ENCODE results near the gene DNHD1.

Gene DNHD1

DNA sequence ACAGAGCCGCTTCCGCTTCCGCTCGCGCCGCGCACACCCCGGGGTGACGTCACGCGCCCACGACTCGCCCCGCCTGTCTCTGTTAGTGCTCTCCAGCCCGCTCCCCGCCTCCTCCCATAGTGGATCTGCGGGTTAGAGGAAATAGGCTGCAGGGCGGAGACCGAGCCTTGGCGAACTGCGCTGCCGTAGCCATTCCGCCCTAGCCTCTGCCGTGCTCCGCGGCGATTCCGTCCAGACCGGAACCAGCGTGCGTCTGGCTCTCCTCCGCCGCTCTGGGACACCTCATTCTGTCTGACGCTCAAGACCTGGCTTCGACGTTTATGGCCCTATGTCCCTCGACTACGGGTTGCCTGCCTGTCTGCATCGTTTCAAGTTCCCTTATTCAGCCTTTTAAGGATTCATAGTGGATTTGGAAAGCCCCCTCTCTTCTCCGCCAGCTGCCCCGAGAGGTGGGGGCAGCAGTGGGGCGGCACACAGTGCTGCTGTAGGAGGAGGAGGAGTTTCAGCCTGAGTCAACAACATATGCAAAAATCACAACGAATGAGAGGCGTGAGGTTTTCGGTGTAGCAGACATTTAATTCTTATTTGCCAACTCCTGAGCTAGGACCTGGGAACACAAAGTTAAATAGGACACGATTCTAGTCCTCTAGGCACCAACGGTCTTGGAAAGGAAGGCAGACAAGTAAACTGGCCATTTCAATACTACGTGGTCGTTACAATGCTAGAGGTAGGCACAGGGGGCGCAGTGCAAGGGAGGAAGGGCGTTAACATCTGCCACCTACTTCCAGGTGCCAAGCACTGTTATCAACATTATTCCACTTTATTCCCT, 115.3 kb downstream of the DNHD1 start, which contains the start of gene TAF10:
TAF10 (minus strand) TSS at position 4 of the 829 bp plus-strand sequence. CDS start 27 bp downstream, outside the sequence.
- H3K4me1 Mint-ChIP-seq = peaks cover 46% of the 10 kb centered on the region
- peaks cover 20% of the 10 kb centered on the region for H3K36me3 Mint-ChIP-seq
- no peaks in the 10 kb centered on the region for H3K27me3 Mint-ChIP-seq
- H3K27ac Mint-ChIP-seq = peak within 1 kb of the TSS; percentile 93
- H3K4me3 Mint-ChIP-seq = peak within 1 kb of the TSS; percentile 97
- no peaks in the 10 kb centered on the region for H3K9me3 Mint-ChIP-seq

DNA sequence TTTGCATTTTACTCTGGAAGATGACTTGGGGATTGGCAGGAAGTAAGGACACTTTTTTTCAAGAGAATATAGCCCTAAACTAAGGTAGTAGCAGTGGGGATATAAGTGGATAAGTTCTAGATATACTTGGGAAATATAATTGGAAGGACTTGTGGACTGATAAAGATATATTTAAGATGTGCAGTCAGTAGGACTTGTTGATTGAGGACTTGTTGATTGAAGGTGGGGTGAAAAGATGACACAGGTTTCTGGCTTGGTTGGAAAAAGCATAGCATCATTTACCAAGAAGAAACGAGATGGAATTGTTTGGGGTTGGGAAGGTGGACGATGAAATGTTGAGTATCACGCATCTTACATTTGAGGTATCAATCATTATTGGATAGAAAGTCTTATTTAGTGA, 116.4 kb downstream of the DNHD1 start:
- H3K27ac Mint-ChIP-seq = no peak overlapping the region
- no peak overlapping the region for H3K4me3 Mint-ChIP-seq

DNA sequence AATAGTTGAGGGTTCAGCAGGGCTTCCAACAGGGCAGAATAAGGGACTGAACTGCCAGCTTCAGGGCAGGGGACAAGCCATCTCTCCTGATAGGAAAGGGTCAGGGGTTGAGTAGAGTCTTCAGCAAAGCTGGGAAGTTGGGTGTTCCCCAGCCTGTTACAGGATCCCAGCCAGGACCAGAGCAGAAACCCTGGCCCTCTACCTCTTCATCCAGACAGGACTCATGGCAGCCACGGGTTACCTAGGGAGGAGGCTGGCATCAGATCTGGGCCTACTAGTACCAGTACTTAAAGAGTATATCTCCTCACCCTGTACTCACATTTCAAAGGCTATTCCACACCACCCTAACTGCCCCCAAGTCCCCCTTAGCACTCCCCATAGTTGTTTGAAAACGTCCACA, 117.4 kb downstream of the DNHD1 start:
- Mint-ChIP-seq H3K36me3 (peaks cover 17% of the 10 kb centered on the region), H3K9me3 (no peaks in the 10 kb centered on the region), H3K27ac (no peak overlapping the region), H3K4me3 (no peak overlapping the region), H3K27me3 (no peaks in the 10 kb centered on the region), H3K4me1 (peaks cover 30% of the 10 kb centered on the region)

More for the DNA sequence above, 116.4 kb downstream of the DNHD1 start:
- H3K36me3 Mint-ChIP-seq = peaks cover 18% of the 10 kb centered on the region
- no peaks in the 10 kb centered on the region for H3K9me3 Mint-ChIP-seq
- no peaks in the 10 kb centered on the region for H3K27me3 Mint-ChIP-seq
- peaks cover 37% of the 10 kb centered on the region for H3K4me1 Mint-ChIP-seq

DNA sequence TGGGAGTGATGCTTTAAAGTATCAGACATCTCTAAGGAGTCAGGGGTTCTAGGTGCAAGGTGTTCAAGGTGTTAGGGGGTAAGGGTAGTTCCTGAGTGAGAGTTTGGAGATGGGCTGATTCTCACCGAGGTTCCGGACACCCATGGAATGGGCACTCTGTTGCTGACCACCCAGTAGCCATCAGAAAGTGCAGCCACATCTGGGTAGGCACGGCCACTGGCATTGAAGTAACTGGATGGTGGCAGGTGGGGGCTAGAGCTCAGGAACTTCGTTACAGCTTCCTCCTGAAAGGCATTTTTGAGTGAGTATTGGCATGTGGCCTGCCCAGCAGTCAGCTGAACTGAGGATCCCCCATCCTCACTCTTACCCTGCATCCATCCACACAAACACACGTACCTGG, 118.0 kb downstream of the DNHD1 start:
- H3K4me3 Mint-ChIP-seq = no peak overlapping the region
- H3K4me1 Mint-ChIP-seq = peaks cover 24% of the 10 kb centered on the region
- H3K36me3 Mint-ChIP-seq = peaks cover 11% of the 10 kb centered on the region
- H3K9me3 Mint-ChIP-seq = no peaks in the 10 kb centered on the region
- H3K27me3 Mint-ChIP-seq = no peaks in the 10 kb centered on the region
- no peak overlapping the region for H3K27ac Mint-ChIP-seq

DNA sequence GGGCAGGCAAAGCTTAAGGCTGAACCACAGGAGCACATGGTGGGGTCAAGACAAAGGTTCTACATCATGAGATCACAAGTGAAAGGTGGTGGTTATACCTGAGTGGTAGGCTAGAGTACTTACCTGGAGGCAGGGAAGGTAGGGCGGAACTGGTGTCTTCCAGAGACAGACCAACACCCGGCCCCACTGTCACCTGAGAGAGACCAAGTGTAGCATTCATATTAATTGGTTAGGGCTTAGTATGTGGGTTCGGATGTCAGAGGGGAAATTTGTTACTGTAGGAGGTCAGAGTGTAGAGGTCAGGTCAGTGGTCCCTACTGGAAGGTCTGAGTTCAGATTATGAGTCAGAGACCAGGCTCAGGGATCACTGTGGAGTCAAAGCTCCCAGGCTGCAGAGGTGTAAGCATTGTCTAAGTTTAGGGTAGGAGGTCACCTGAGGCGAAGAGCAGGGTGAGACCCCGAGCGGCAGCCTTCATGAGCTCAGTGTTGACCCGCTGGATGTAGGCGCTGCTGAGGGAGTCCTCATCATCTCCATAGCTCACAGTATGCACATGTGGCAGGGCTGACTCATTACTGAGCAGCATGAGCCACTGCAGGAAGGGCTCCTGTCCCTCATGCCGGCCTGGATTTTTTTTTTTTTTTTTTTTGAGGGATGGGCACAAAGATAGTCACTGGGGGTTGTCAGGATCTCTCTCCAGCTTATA, 119.0 kb downstream of the DNHD1 start:
- Mint-ChIP-seq H3K9me3 (no peaks in the 10 kb centered on the region), H3K4me3 (no peak overlapping the region), H3K27ac (no peak overlapping the region), H3K27me3 (no peaks in the 10 kb centered on the region), H3K36me3 (peaks cover 11% of the 10 kb centered on the region), H3K4me1 (peaks cover 17% of the 10 kb centered on the region)

DNA sequence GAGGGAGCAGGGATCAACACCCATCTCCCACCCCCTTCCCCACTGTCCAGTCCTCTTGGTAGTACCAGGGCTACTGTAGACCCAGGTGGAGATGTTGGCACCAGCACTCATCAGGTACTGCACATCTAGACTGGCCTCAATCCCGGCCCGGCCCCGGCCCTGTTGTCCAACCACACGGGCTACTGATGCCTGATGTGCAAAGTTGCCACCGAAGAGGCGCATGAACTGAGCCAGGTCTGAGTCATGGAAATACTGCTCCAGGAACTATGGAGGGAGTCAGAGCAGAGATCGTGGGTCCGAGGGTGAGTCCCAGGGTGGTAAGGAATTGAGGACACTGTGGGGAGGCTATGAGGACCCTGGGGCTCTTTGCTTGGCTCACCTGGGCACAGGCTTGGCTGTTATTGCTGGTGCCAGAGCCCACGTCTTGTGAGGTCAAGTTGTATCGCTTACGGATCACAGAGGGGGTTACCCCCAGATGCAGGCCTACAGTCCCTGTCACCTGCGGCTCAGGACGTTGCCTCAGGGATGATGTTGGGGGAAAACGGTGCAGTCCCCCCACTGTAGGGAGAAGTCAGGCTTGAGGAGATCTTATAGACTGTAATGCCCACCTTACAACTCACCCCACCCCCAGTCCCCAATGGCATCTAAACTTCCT, 119.6 kb downstream of the DNHD1 start:
- peaks cover 11% of the 10 kb centered on the region for H3K4me1 Mint-ChIP-seq
- H3K9me3 Mint-ChIP-seq = no peaks in the 10 kb centered on the region
- no peaks in the 10 kb centered on the region for H3K27me3 Mint-ChIP-seq
- peak overlapping the region; percentile 17 for H3K4me3 Mint-ChIP-seq
- H3K36me3 Mint-ChIP-seq = peaks cover 8% of the 10 kb centered on the region
- no peak overlapping the region for H3K27ac Mint-ChIP-seq

DNA sequence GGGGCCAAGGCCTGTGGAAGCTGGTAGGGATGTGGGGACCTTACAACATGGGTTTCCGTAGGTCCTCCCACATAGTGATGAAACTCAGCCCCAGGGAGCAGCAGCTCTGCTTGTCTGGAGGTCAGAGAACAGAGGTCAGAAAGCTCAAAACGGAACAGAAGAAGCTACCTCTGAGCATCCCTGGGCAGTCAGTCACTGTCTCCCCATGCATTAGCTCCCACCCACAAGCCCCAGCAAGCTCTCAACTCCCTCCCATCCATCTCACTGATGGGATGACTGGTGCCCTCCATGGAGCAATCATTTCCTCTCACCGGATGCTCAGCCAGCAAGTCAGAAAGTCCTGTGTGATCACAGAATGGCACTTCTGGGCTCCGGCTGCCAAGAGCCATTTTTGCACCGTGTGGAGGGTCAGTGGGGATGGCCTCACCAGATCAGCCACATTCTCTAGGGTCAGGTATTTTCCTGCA, 120.3 kb downstream of the DNHD1 start:
- no peak overlapping the region for H3K4me3 Mint-ChIP-seq
- no peaks in the 10 kb centered on the region for H3K9me3 Mint-ChIP-seq
- no peak overlapping the region for H3K27ac Mint-ChIP-seq
- peaks cover 8% of the 10 kb centered on the region for H3K36me3 Mint-ChIP-seq
- peaks cover 11% of the 10 kb centered on the region for H3K4me1 Mint-ChIP-seq
- H3K27me3 Mint-ChIP-seq = no peaks in the 10 kb centered on the region

DNA sequence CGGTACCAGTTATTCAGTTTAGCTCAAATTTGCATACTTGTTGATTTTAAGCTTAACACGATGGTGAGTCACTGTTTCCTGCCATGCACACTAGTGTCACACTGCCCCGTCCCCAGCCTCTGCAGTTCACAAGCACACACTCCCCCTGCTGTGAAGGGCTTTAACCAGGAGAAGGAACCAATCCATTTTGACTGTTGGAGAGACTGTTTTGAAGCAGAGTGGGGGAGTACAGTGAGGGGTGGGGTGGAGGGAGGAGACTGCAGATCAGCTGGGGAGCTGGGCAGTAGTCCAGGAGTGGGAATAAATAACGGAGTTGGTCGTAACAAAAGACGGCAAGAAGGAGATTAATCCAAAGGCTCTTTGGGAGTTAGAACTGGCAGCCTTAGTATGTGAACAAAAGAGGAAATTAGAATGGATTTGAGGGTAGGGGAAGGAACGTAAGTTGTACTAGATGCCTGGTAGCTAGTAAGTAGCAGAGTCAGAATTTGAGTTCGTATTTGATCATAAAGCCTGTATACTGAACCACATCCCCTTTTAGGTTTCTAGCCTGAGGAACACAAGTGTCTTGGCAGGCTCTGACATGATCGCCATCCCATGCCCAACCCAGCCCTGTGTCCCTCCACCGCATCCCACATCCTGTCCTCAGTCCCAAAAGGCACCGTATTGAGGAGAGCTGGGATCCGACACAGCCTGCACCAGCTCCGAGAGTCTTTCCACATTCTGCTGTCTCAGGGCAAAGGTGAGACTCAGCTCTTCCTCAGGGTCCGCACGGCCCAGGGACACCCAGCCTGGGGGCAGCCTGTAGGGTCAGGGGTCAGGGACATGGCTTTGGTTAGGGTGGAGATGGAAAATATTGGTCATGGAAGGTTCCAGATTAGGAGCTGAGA, 121.3 kb downstream of the DNHD1 start:
- Mint-ChIP-seq H3K27ac (no peak overlapping the region), H3K36me3 (peaks cover 8% of the 10 kb centered on the region), H3K4me3 (no peak overlapping the region), H3K9me3 (no peaks in the 10 kb centered on the region), H3K27me3 (no peaks in the 10 kb centered on the region), H3K4me1 (peaks cover 11% of the 10 kb centered on the region)

DNA sequence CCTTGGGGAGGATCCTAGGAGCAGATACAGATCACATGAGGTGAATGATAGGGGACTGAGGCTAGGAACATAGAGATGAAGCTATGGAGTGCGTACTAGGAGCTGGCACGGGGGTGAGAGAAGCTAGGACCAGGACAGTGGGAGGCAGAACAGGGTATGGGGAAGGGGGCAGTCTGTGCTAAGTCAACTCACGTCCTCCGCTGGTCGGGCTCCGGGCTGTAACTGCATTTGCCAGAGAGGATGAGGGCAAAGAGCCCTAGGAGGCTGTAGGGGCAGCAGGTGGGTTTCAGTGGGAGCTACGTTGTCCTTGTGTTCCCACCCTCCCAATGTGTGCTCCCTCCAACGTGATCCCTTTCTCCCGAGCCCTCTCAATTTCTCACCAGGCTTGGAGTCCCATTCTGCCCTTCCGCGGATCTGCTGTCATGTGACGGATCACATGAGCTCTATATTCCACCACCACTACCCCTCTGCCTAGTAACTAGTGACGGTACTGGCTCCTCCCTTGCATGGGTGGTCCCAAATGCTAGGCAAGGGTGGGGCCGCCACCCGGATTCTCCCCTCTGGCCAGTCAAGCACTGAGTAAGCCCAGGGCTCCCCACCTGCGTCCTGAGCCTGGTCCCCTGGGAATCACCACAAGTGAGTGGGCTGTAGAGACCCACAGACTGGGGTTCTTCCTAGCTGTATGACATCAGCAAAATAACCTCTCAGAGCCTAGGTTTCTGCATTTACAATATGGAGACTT, 122.1 kb downstream of the DNHD1 start, which contains the start of gene TPP1:
TPP1 (minus strand) TSS at position 419 of the 742 bp plus-strand sequence; CDS start at position 397, 22 bp downstream.
- Mint-ChIP-seq H3K4me1 (peaks cover 11% of the 10 kb centered on the region), H3K27ac (no peak within 1 kb of the TSS), H3K36me3 (peaks cover 8% of the 10 kb centered on the region), H3K27me3 (no peaks in the 10 kb centered on the region), H3K4me3 (no peak within 1 kb of the TSS), H3K9me3 (no peaks in the 10 kb centered on the region)

DNA sequence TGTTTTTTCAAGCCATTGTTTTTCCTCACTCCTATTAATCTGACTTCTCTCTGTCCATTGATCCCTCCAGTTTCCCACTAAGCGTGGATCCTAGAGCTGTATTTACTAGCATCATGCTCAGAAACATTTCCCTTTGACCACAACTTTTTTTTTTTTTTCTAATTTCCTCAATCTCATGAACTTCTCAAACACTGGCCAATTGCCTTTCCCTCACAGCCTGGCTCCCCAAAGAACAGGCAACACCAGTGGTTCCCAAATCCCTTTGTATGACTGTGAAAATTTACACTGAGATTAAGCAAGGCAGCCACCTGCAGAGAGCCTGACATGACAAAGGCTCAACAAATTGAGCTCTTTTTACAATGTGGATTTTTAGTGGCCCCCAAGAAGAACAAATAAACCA, 123.6 kb downstream of the DNHD1 start:
- H3K27me3 Mint-ChIP-seq = no peaks in the 10 kb centered on the region
- peaks cover 11% of the 10 kb centered on the region for H3K4me1 Mint-ChIP-seq
- peaks cover 4% of the 10 kb centered on the region for H3K36me3 Mint-ChIP-seq
- H3K4me3 Mint-ChIP-seq = no peak overlapping the region
- H3K9me3 Mint-ChIP-seq = no peaks in the 10 kb centered on the region
- no peak overlapping the region for H3K27ac Mint-ChIP-seq
